Measurements from ENCODE around the gene B4GAT1.

The B4GAT1 gene

GRCh38 chr11:66346476-66347424 is 679 bp downstream of the B4GAT1 start:
- no peak overlapping the region for H3K27ac ChIP-seq (ENCODE audit: low read length)
- peak overlapping the region; percentile 96 for H2AFZ ChIP-seq (ENCODE audit: low read length)
- H3K27me3 ChIP-seq (replicated peaks; ENCODE audit: insufficient read depth, low read length), result peaks cover 7% of the 10 kb centered on the region
- peaks cover 20% of the 10 kb centered on the region for H3K79me2 ChIP-seq (ENCODE audit: low read length)
- no peaks in the 10 kb centered on the region for H4K20me1 ChIP-seq (ENCODE audit: insufficient read depth, low read length)
- no peak for DNase-seq
- TF ChIP-seq EZH2 (optimal IDR thresholded peaks at IDR 0.05; ENCODE audit: low read depth, low read length), result no peak
- no peak for TF ChIP-seq CTCF (IDR thresholded peaks at IDR 0.05; ENCODE audit: low read length)
- TF ChIP-seq EZH2phosphoT487 (IDR thresholded peaks at IDR 0.05; ENCODE audit: low read length), result no peak
- peaks cover 12% of the 10 kb centered on the region for H3K4me1 ChIP-seq (ENCODE audit: low read length)
- H3F3A ChIP-seq (ENCODE audit: insufficient read depth, low read length), result peaks cover 9% of the 10 kb centered on the region; the same call in 1 of the 2 replicates
- H3K9ac ChIP-seq (ENCODE audit: low read length), result peak overlapping the region; percentile 64; the same call in 1 of the 2 replicates
- H3K36me3 ChIP-seq (replicated peaks; ENCODE audit: insufficient read depth, low read length), result no peaks in the 10 kb centered on the region
- H3K9me2 ChIP-seq (replicated peaks; ENCODE audit: insufficient read depth, low read length), result no peaks in the 10 kb centered on the region
- H3K4me3 ChIP-seq (ENCODE audit: low read length), result peak overlapping the region; percentile 80
- H3K4me2 ChIP-seq (ENCODE audit: low read depth, low read length), result peak overlapping the region; percentile 96
- no peaks in the 10 kb centered on the region for H3K9me3 ChIP-seq (replicated peaks; ENCODE audit: insufficient read depth, low read length)

- H3K36me3 ChIP-seq (replicated peaks; ENCODE audit: insufficient read depth, low read length), result no peaks in the 10 kb centered on the region
- H4K20me1 ChIP-seq (ENCODE audit: insufficient read depth, low read length), result no peaks in the 10 kb centered on the region
- peak overlapping the region; percentile 97 for H3K4me3 ChIP-seq (ENCODE audit: low read length)
- no peak for DNase-seq
- H3K27me3 ChIP-seq (replicated peaks; ENCODE audit: insufficient read depth, low read length), result no peaks in the 10 kb centered on the region
- TF ChIP-seq EZH2 (optimal IDR thresholded peaks at IDR 0.05; ENCODE audit: low read depth, low read length), result no peak
- no peak for TF ChIP-seq CTCF (IDR thresholded peaks at IDR 0.05; ENCODE audit: low read length)
- no peak for TF ChIP-seq EZH2phosphoT487 (IDR thresholded peaks at IDR 0.05; ENCODE audit: low read length)
- H3K4me2 ChIP-seq (ENCODE audit: low read depth, low read length), result peak overlapping the region; percentile 68
- no peaks in the 10 kb centered on the region for H3K9me2 ChIP-seq (replicated peaks; ENCODE audit: insufficient read depth, low read length)
- H3K4me1 ChIP-seq (ENCODE audit: low read length), result peaks cover 12% of the 10 kb centered on the region
- H3K9ac ChIP-seq (ENCODE audit: low read length), result peak overlapping the region; percentile 81; the same call in 1 of the 2 replicates
- peak overlapping the region; percentile 35; the same call in 1 of the 2 replicates for H3K27ac ChIP-seq (ENCODE audit: low read length)
- H3F3A ChIP-seq (ENCODE audit: insufficient read depth, low read length), result peaks cover 9% of the 10 kb centered on the region; the same call in 1 of the 2 replicates
- peak overlapping the region; percentile 79 for H2AFZ ChIP-seq (ENCODE audit: low read length)
- H3K79me2 ChIP-seq (ENCODE audit: low read length), result peaks cover 20% of the 10 kb centered on the region
- no peaks in the 10 kb centered on the region for H3K9me3 ChIP-seq (replicated peaks; ENCODE audit: insufficient read depth, low read length)
Observed at GRCh38 chr11:66345316-66345649, 2.1 kb downstream of the B4GAT1 start.

- Histone ChIP-seq H3K27ac (ENCODE audit: low read length) (peak within 1 kb of the TSS; percentile 35; the same call in 1 of the 2 replicates), H3K79me2 (ENCODE audit: low read length) (peaks cover 20% of the 10 kb centered on the region), H3K9me2 (replicated peaks; ENCODE audit: insufficient read depth, low read length) (no peaks in the 10 kb centered on the region), H2AFZ (ENCODE audit: low read length) (peak within 1 kb of the TSS; percentile 79), H4K20me1 (ENCODE audit: insufficient read depth, low read length) (no peaks in the 10 kb centered on the region), H3K9me3 (replicated peaks; ENCODE audit: insufficient read depth, low read length) (no peaks in the 10 kb centered on the region), H3K27me3 (replicated peaks; ENCODE audit: insufficient read depth, low read length) (no peaks in the 10 kb centered on the region), H3F3A (ENCODE audit: insufficient read depth, low read length) (peaks cover 9% of the 10 kb centered on the region; the same call in 1 of the 2 replicates), H3K9ac (ENCODE audit: low read length) (peak within 1 kb of the TSS; percentile 81), H3K4me2 (ENCODE audit: low read depth, low read length) (peak within 1 kb of the TSS; percentile 98), H3K4me3 (ENCODE audit: low read length) (peak within 1 kb of the TSS; percentile 97), H3K36me3 (replicated peaks; ENCODE audit: insufficient read depth, low read length) (no peaks in the 10 kb centered on the region), H3K4me1 (ENCODE audit: low read length) (peaks cover 12% of the 10 kb centered on the region)
- DNase-seq, result peak; percentile 97
- TF ChIP-seq CTCF (IDR thresholded peaks at IDR 0.05; ENCODE audit: low read length), result peak; percentile 19; the same call in 1 of the 2 replicates
- TF ChIP-seq EZH2phosphoT487 (IDR thresholded peaks at IDR 0.05; ENCODE audit: low read length), result no peak
Observed at GRCh38 chr11:66344550-66345315, 2.7 kb downstream of the B4GAT1 start, which contains the start of gene BRMS1. TSS of gene BRMS1 (minus strand) at chr11:66345104. CDS start at chr11:66342234, 2,870 bp downstream.

All from MM.1S (cell line).